Measurements from ENCODE around the gene NPSR1. TPM values are rescaled to one million over a fixed set of nuclear protein-coding genes. Genes with fewer than 3 reads are reported as not detected.

NPSR1 gene
- total and polyA plus RNA-seq, 4 donors = 0.11 to 0.59 (median 0.15) TPM; not detected in 1

GRCh38 chr7:34752929-34753328 lies 94.9 kb downstream of the NPSR1 start:
- Histone ChIP-seq H3K36me3 (ENCODE audit: control insufficient read depth, insufficient read depth, low read length) (no peaks in the 10 kb centered on the region), H3K27ac (ENCODE audit: low read depth, low read length) (no peak overlapping the region), H3K9me3 (ENCODE audit: control insufficient read depth, insufficient read depth, low read length) (no peaks in the 10 kb centered on the region), H3K4me3 (ENCODE audit: low read depth, low read length) (no peak overlapping the region), H3K27me3 (ENCODE audit: control insufficient read depth, insufficient read depth, low read length) (no peaks in the 10 kb centered on the region), H3K4me1 (ENCODE audit: control insufficient read depth, insufficient read depth, low read length) (peaks cover 10% of the 10 kb centered on the region)
- no peak for DNase-seq (ENCODE audit: low read depth in 4 of 6, low spot score in 6 of 6)
- WGBS (ENCODE audit: insufficient coverage) = 50% methylated on average over 1 of the region's 3 CpGs

DNA sequence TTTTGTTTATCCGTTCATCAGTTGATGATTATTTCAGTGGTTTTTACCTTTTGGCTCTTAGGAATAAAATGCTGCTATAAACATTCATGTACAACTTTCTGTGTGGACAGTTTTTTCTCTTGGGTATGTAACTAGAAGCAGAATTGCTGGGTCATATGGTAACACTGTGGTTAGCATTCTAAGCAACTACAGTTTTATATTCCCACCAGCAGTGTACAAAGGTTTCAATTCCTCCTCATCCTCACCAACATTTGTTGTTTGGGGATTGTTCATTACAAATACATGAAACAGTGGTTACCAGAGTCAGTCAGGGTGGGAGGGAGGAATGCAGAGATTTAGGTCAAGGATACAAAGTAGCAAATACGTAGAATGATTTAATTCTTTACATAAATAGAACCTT lies 97.0 kb downstream of the NPSR1 start:
- no peaks in the 10 kb centered on the region for H3K36me3 ChIP-seq (ENCODE audit: control insufficient read depth, insufficient read depth, low read length)
- WGBS (ENCODE audit: insufficient coverage) = no CpG with 5 or more reads among the region's 2 CpGs
- H3K27ac ChIP-seq (ENCODE audit: low read depth, low read length) = no peak overlapping the region
- no peaks in the 10 kb centered on the region for H3K9me3 ChIP-seq (ENCODE audit: control insufficient read depth, insufficient read depth, low read length)
- peaks cover 2% of the 10 kb centered on the region for H3K4me1 ChIP-seq (ENCODE audit: control insufficient read depth, insufficient read depth, low read length)
- H3K27me3 ChIP-seq (ENCODE audit: control insufficient read depth, insufficient read depth, low read length) = no peaks in the 10 kb centered on the region
- H3K4me3 ChIP-seq (ENCODE audit: low read depth, low read length) = no peak overlapping the region
- DNase-seq (ENCODE audit: low read depth in 4 of 6, low spot score in 6 of 6) = no peak

- Histone ChIP-seq H3K27me3 (ENCODE audit: control insufficient read depth, insufficient read depth, low read length) (no peaks in the 10 kb centered on the region), H3K4me3 (ENCODE audit: low read depth, low read length) (no peak overlapping the region), H3K9me3 (ENCODE audit: control insufficient read depth, insufficient read depth, low read length) (no peaks in the 10 kb centered on the region), H3K36me3 (ENCODE audit: control insufficient read depth, insufficient read depth, low read length) (no peaks in the 10 kb centered on the region), H3K4me1 (ENCODE audit: control insufficient read depth, insufficient read depth, low read length) (peaks cover 2% of the 10 kb centered on the region), H3K27ac (ENCODE audit: low read depth, low read length) (no peak overlapping the region)
- 42% methylated on average over 2 of the region's 4 CpGs for WGBS (ENCODE audit: insufficient coverage)
- DNase-seq (ENCODE audit: low read depth in 4 of 6, low spot score in 6 of 6) = peak in 2 of 6 donors; percentile 55 to 64
Observed at GRCh38 chr7:34756025-34756437, 98.0 kb downstream of the NPSR1 start.

DNA sequence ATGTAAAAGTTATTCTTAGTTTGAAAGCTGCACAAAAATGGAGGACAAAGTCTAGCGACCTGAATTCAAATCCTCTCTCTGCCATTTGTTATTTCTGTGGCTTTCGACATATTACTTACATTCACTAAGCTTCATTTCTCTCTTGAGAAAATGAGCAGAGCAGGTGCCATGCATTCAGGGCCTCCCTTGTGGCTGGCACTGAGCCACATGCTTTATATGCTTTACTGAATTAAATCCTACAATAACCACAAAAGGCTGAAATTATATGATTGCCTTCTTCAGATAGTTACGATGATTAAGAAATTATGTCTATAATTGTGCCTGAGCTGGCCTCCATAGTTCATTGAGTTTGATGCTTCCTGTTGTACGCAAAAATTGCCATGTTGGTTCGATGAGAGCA lies 98.7 kb downstream of the NPSR1 start:
- H3K27me3 ChIP-seq (ENCODE audit: control insufficient read depth, insufficient read depth, low read length) = no peaks in the 10 kb centered on the region
- DNase-seq (ENCODE audit: low read depth in 4 of 6, low spot score in 6 of 6) = peak in 2 of 6 donors; percentile 22 to 31
- WGBS (ENCODE audit: insufficient coverage) = 73% methylated on average over 2 of the region's 5 CpGs
- no peaks in the 10 kb centered on the region for H3K9me3 ChIP-seq (ENCODE audit: control insufficient read depth, insufficient read depth, low read length)
- H3K4me1 ChIP-seq (ENCODE audit: control insufficient read depth, insufficient read depth, low read length) = peaks cover 2% of the 10 kb centered on the region
- H3K4me3 ChIP-seq (ENCODE audit: low read depth, low read length) = no peak overlapping the region
- no peaks in the 10 kb centered on the region for H3K36me3 ChIP-seq (ENCODE audit: control insufficient read depth, insufficient read depth, low read length)
- H3K27ac ChIP-seq (ENCODE audit: low read depth, low read length) = no peak overlapping the region

GRCh38 chr7:34757570-34758110 lies 99.6 kb downstream of the NPSR1 start:
- no peak overlapping the region for H3K27ac ChIP-seq (ENCODE audit: low read depth, low read length)

GRCh38 chr7:34758111-34758601 lies 100.1 kb downstream of the NPSR1 start:
- Histone ChIP-seq H3K9me3 (ENCODE audit: control insufficient read depth, insufficient read depth, low read length) (no peaks in the 10 kb centered on the region), H3K27me3 (ENCODE audit: control insufficient read depth, insufficient read depth, low read length) (no peaks in the 10 kb centered on the region), H3K27ac (ENCODE audit: low read depth, low read length) (no peak overlapping the region), H3K36me3 (ENCODE audit: control insufficient read depth, insufficient read depth, low read length) (no peaks in the 10 kb centered on the region), H3K4me3 (ENCODE audit: low read depth, low read length) (no peak overlapping the region), H3K4me1 (ENCODE audit: control insufficient read depth, insufficient read depth, low read length) (peaks cover 2% of the 10 kb centered on the region)
- 80% methylated on average over 1 of the region's 1 CpG for WGBS (ENCODE audit: insufficient coverage)
- no peak for DNase-seq (ENCODE audit: low read depth in 4 of 6, low spot score in 6 of 6)

More at GRCh38 chr7:34757570-34758110, 99.6 kb downstream of the NPSR1 start:
- Histone ChIP-seq H3K9me3 (ENCODE audit: control insufficient read depth, insufficient read depth, low read length) (no peaks in the 10 kb centered on the region), H3K4me3 (ENCODE audit: low read depth, low read length) (no peak overlapping the region), H3K4me1 (ENCODE audit: control insufficient read depth, insufficient read depth, low read length) (peaks cover 2% of the 10 kb centered on the region), H3K36me3 (ENCODE audit: control insufficient read depth, insufficient read depth, low read length) (no peaks in the 10 kb centered on the region), H3K27me3 (ENCODE audit: control insufficient read depth, insufficient read depth, low read length) (no peaks in the 10 kb centered on the region)
- DNase-seq (ENCODE audit: low read depth in 4 of 6, low spot score in 6 of 6) = no peak
- 81% methylated on average over 4 of the region's 5 CpGs for WGBS (ENCODE audit: insufficient coverage)

GRCh38 chr7:34759477-34760125 lies 101.6 kb downstream of the NPSR1 start:
- Histone ChIP-seq H3K4me3 (ENCODE audit: low read depth, low read length) (no peak overlapping the region), H3K9me3 (ENCODE audit: control insufficient read depth, insufficient read depth, low read length) (no peaks in the 10 kb centered on the region), H3K4me1 (ENCODE audit: control insufficient read depth, insufficient read depth, low read length) (peaks cover 2% of the 10 kb centered on the region), H3K27ac (ENCODE audit: low read depth, low read length) (no peak overlapping the region), H3K36me3 (ENCODE audit: control insufficient read depth, insufficient read depth, low read length) (no peaks in the 10 kb centered on the region), H3K27me3 (ENCODE audit: control insufficient read depth, insufficient read depth, low read length) (no peaks in the 10 kb centered on the region)
- WGBS (ENCODE audit: insufficient coverage) = 92% methylated on average over 1 of the region's 3 CpGs
- peak in 1 of 6 donors; percentile 42 for DNase-seq (ENCODE audit: low read depth in 4 of 6, low spot score in 6 of 6)

DNA sequence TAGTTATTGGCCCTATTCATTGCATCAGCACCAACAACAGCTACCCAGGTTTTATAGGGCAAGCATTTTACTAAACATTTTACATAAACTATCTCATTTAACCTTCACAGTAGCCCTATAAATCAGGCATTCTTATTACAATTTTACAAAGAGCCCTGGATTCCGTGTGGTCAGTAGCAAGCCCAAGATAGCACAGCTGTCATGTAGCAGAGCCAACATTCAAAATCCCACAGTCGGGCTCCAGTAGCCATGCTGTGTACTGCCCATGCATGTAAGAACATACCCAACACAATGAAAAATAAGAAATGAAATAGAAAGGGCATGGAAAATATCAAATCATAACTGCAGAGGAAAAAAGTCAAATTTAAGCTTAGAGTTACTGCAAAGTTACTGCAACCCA lies 102.3 kb downstream of the NPSR1 start:
- Histone ChIP-seq H3K27ac (ENCODE audit: low read depth, low read length) (no peak overlapping the region), H3K9me3 (ENCODE audit: control insufficient read depth, insufficient read depth, low read length) (no peaks in the 10 kb centered on the region)
- WGBS (ENCODE audit: insufficient coverage) = 91% methylated on average over 1 of the region's 2 CpGs

DNA sequence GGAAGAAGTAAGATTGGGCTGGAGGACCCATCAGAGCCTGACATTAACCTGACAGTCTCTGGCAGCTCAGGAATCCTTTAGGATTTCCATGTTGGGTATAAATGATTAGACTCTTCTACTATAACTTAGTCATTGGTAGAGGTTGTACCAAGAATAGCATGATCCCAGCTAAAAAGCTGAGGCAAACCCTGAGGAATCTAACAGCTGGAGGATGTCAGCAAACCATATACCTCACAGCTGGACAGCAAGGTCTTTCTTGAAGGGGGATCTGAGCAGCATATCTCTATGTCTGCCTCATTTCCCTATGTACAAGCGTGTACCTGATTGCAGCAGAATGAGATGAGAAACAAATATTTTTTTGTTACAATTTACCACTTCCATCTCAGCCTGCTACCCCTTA lies 103.2 kb downstream of the NPSR1 start:
- no CpG with 5 or more reads among the region's 1 CpG for WGBS (ENCODE audit: insufficient coverage)
- Histone ChIP-seq H3K27ac (ENCODE audit: low read depth, low read length) (no peak overlapping the region), H3K4me1 (ENCODE audit: control insufficient read depth, insufficient read depth, low read length) (no peaks in the 10 kb centered on the region), H3K9me3 (ENCODE audit: control insufficient read depth, insufficient read depth, low read length) (no peaks in the 10 kb centered on the region), H3K27me3 (ENCODE audit: control insufficient read depth, insufficient read depth, low read length) (no peaks in the 10 kb centered on the region), H3K36me3 (ENCODE audit: control insufficient read depth, insufficient read depth, low read length) (no peaks in the 10 kb centered on the region), H3K4me3 (ENCODE audit: low read depth, low read length) (no peak overlapping the region)
- DNase-seq (ENCODE audit: low read depth in 4 of 6, low spot score in 6 of 6) = no peak

More for the DNA sequence above, 102.3 kb downstream of the NPSR1 start:
- Histone ChIP-seq H3K4me3 (ENCODE audit: low read depth, low read length) (no peak overlapping the region), H3K36me3 (ENCODE audit: control insufficient read depth, insufficient read depth, low read length) (no peaks in the 10 kb centered on the region), H3K4me1 (ENCODE audit: control insufficient read depth, insufficient read depth, low read length) (peaks cover 2% of the 10 kb centered on the region), H3K27me3 (ENCODE audit: control insufficient read depth, insufficient read depth, low read length) (no peaks in the 10 kb centered on the region)
- no peak for DNase-seq (ENCODE audit: low read depth in 4 of 6, low spot score in 6 of 6)

DNA sequence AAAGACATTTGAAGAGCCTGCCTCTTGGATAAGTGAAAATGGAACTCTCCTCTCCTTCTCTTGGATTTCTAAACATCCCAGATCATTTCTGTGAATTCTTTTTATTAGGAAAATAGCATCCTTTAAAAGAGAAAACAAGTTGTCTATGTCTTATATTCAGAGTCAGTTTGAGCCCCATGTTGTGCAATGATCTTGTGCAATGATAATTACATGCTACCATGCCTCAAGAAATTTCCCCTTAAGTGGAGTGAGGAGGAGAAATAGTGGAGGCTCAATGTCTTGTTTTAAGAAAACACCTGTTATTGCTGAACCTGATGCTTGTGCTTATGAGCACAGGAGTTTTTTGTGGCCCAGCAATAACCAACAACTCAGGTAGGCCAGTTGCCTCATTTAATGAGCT lies 103.6 kb downstream of the NPSR1 start:
- H3K36me3 ChIP-seq (ENCODE audit: control insufficient read depth, insufficient read depth, low read length) = no peaks in the 10 kb centered on the region
- H3K27me3 ChIP-seq (ENCODE audit: control insufficient read depth, insufficient read depth, low read length) = no peaks in the 10 kb centered on the region
- H3K4me3 ChIP-seq (ENCODE audit: low read depth, low read length) = no peak overlapping the region
- H3K9me3 ChIP-seq (ENCODE audit: control insufficient read depth, insufficient read depth, low read length) = no peaks in the 10 kb centered on the region
- no peaks in the 10 kb centered on the region for H3K4me1 ChIP-seq (ENCODE audit: control insufficient read depth, insufficient read depth, low read length)
- no peak overlapping the region for H3K27ac ChIP-seq (ENCODE audit: low read depth, low read length)
- no peak for DNase-seq (ENCODE audit: low read depth in 4 of 6, low spot score in 6 of 6)

Data from spinal cord (tissue), 10 donors.